Lower leg skin (tissue), 3 donors: Measurements from ENCODE around the gene SGF29.

Experiments used
- POLR2A ChIP-seq, 2 donors: fragments of 450-650 bp; IDR thresholded peaks; one replicate each; pipeline ENCODE4 v1.6.1; 2016 to 2017; ENCODE audit warnings: antibody characterized with exemption in 2 of 2, mild to moderate bottlenecking in 1 of 2, moderate library complexity in 1 of 2
- TF ChIP-seq, protein P1 (sequence below), 3 donors: fragments of 450-650 bp; IDR thresholded peaks; one replicate each; pipeline ENCODE4 v1.5.1; 2016; ENCODE audit warnings: antibody characterized with exemption in 3 of 3, mild to moderate bottlenecking in 3 of 3, moderate library complexity in 2 of 3

GRCh38 chr16:28621481-28622155, 67.9 kb downstream of the SGF29 start:
- TF ChIP-seq, protein P1, sequence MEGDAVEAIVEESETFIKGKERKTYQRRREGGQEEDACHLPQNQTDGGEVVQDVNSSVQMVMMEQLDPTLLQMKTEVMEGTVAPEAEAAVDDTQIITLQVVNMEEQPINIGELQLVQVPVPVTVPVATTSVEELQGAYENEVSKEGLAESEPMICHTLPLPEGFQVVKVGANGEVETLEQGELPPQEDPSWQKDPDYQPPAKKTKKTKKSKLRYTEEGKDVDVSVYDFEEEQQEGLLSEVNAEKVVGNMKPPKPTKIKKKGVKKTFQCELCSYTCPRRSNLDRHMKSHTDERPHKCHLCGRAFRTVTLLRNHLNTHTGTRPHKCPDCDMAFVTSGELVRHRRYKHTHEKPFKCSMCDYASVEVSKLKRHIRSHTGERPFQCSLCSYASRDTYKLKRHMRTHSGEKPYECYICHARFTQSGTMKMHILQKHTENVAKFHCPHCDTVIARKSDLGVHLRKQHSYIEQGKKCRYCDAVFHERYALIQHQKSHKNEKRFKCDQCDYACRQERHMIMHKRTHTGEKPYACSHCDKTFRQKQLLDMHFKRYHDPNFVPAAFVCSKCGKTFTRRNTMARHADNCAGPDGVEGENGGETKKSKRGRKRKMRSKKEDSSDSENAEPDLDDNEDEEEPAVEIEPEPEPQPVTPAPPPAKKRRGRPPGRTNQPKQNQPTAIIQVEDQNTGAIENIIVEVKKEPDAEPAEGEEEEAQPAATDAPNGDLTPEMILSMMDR (IDR thresholded peaks at IDR 0.05), result no peak
- TF ChIP-seq POLR2A (IDR thresholded peaks at IDR 0.05), result no peak
